H9 (cell line): ENCODE data around the gene FBXL16. TPM values are rescaled to one million over a fixed set of nuclear protein-coding genes. Genes with fewer than 3 reads are reported as not detected.

Experiments used
- DNase-seq: peaks from one replicate; pipeline ENCODE4 v3.0.0-alpha.2; 2017
- H2AFZ ChIP-seq: one replicate; pipeline ENCODE4 v1.6.1; 2013; ENCODE audit warnings: mild to moderate bottlenecking, low read length, control low read depth, moderate library complexity
- H2AK5ac ChIP-seq: 2 replicates; pipeline ENCODE4 v1.6.1; 2013; ENCODE audit warnings: low read length, control low read depth, mixed read lengths; ENCODE audit not compliant: insufficient read length
- H2BK120ac ChIP-seq: one replicate; pipeline ENCODE4 v1.6.1; 2013; ENCODE audit warnings: low read depth, mild to moderate bottlenecking, low read length, control low read depth, inconsistent platforms; ENCODE audit not compliant: poor library complexity, severe bottlenecking
- H2BK12ac ChIP-seq: 2 replicates; pipeline ENCODE4 v1.6.1; 2013; ENCODE audit warnings: low read length, control low read depth, mixed read lengths, low read depth; ENCODE audit not compliant: insufficient read length
- H2BK15ac ChIP-seq: 2 replicates; pipeline ENCODE4 v1.6.1; 2013; ENCODE audit warnings: low read depth, low read length, control low read depth
- H2BK20ac ChIP-seq: one replicate; pipeline ENCODE4 v1.6.1; 2013; ENCODE audit warnings: low read depth, mild to moderate bottlenecking, low read length, control low read depth, inconsistent platforms; ENCODE audit not compliant: poor library complexity, severe bottlenecking
- H2BK5ac ChIP-seq: 2 replicates; pipeline ENCODE4 v1.6.1; 2013; ENCODE audit warnings: low read length, control low read depth, mixed read lengths; ENCODE audit not compliant: insufficient read length
- H3K14ac ChIP-seq: 2 replicates; pipeline ENCODE4 v1.6.1; 2013; ENCODE audit warnings: low read length, control low read depth; ENCODE audit not compliant: insufficient read depth
- H3K18ac ChIP-seq: 2 replicates; pipeline ENCODE4 v1.6.1; 2013; ENCODE audit warnings: low read depth, mild to moderate bottlenecking, mixed read lengths, low read length, control low read depth; ENCODE audit not compliant: insufficient read length
- H3K23ac ChIP-seq: 2 replicates; pipeline ENCODE4 v1.6.1; 2013; ENCODE audit warnings: low read length, control low read depth, mixed read lengths, low read depth; ENCODE audit not compliant: insufficient read length
- H3K23me2 ChIP-seq: 2 replicates; pipeline ENCODE4 v1.6.1; 2013; ENCODE audit warnings: low read depth, mild to moderate bottlenecking, mixed read lengths, low read length, control low read depth; ENCODE audit not compliant: insufficient read length, poor library complexity, severe bottlenecking
- H3K27ac ChIP-seq: 2 replicates; pipeline ENCODE4 v1.5.1; 2013; ENCODE audit warnings: low read length, control low read depth, mixed read lengths, low read depth; ENCODE audit not compliant: insufficient read length
- H3K27me3 ChIP-seq: 2 replicates; pipeline ENCODE4 v1.6.1; 2013; ENCODE audit warnings: low read length, control low read depth, inconsistent platforms; ENCODE audit not compliant: insufficient read depth
- H3K4ac ChIP-seq: 2 replicates; pipeline ENCODE4 v1.6.1; 2013; ENCODE audit warnings: low read depth, mild to moderate bottlenecking, control low read depth, inconsistent platforms, low read length, moderate library complexity
- H3K4me1 ChIP-seq: 2 replicates; pipeline ENCODE4 v1.6.1; 2013; ENCODE audit warnings: low read length, control low read depth, inconsistent platforms; ENCODE audit not compliant: insufficient read depth
- H3K4me2 ChIP-seq: 2 replicates; pipeline ENCODE4 v1.6.1; 2013; ENCODE audit warnings: low read length, control low read depth, mixed read lengths; ENCODE audit not compliant: insufficient read length, insufficient read depth
- H3K56ac ChIP-seq: 2 replicates; pipeline ENCODE4 v1.6.1; 2013; ENCODE audit warnings: low read depth, mild to moderate bottlenecking, mixed read lengths, low read length, control low read depth; ENCODE audit not compliant: insufficient read length
- H3K79me1 ChIP-seq: 2 replicates; pipeline ENCODE4 v1.6.1; 2013; ENCODE audit warnings: low read depth, mild to moderate bottlenecking, moderate library complexity, low read length, control low read depth, inconsistent platforms; ENCODE audit not compliant: insufficient read depth, poor library complexity, severe bottlenecking
- H3K79me2 ChIP-seq: 2 replicates; pipeline ENCODE4 v1.6.1; 2013; ENCODE audit warnings: low read length, control low read depth, inconsistent platforms; ENCODE audit not compliant: insufficient read depth
- H3K9ac ChIP-seq: 2 replicates; pipeline ENCODE4 v1.6.1; 2013; ENCODE audit warnings: low read length, control low read depth, mixed read lengths; ENCODE audit not compliant: insufficient read length; ENCODE audit errors: extremely low read depth
- H3K9me3 ChIP-seq: one replicate; pipeline ENCODE4 v1.6.1; 2013; ENCODE audit warnings: low read depth, low read length, inconsistent platforms; ENCODE audit not compliant: control insufficient read depth
- H3T11ph ChIP-seq: one replicate; pipeline ENCODE4 v1.6.1; 2013; ENCODE audit warnings: mild to moderate bottlenecking, low read length, control low read depth, inconsistent platforms
- H4K20me1 ChIP-seq: one replicate; pipeline ENCODE4 v1.6.1; 2013; ENCODE audit not compliant: control insufficient read depth, insufficient read length, insufficient read depth
- H4K5ac ChIP-seq: 2 replicates; pipeline ENCODE4 v1.6.1; 2013; ENCODE audit warnings: low read depth, mild to moderate bottlenecking, mixed read lengths, low read length, control low read depth; ENCODE audit not compliant: insufficient read length
- H4K8ac ChIP-seq: replicated peaks from 2 replicates; pipeline ENCODE4 v1.6.1; 2013; ENCODE audit warnings: low read length, control low read depth, mixed read lengths, low read depth; ENCODE audit not compliant: insufficient read length
- H4K91ac ChIP-seq: 2 replicates; pipeline ENCODE4 v1.6.1; 2013; ENCODE audit warnings: low read depth, mild to moderate bottlenecking, moderate library complexity, mixed read lengths, low read length, control low read depth; ENCODE audit not compliant: insufficient read length
- H3K27ac Mint-ChIP-seq, 3 experiments: 2 replicates in 2 of 3; 3 replicates in 1 of 3; pipeline ENCODE4 v1.8.0; 2020 to 2021; ENCODE audit warnings: mixed read lengths in 3 of 3, mild to moderate bottlenecking in 1 of 3, moderate library complexity in 1 of 3
- H3K27me3 Mint-ChIP-seq: 2 replicates; pipeline ENCODE4 v1.8.0; 2021; ENCODE audit warnings: low read depth, mild to moderate bottlenecking, moderate library complexity, mixed read lengths
- H3K36me3 Mint-ChIP-seq, 3 experiments: 2 replicates in 2 of 3; 3 replicates in 1 of 3; pipeline ENCODE4 v1.8.0; 2020 to 2021; ENCODE audit warnings: low read depth in 3 of 3, mixed read lengths in 3 of 3; ENCODE audit not compliant: insufficient read depth in 1 of 3
- H3K4me1 Mint-ChIP-seq, 2 experiments: 2 replicates each; pipeline ENCODE4 v1.8.0; 2020; ENCODE audit warnings: mixed read lengths in 2 of 2
- H3K4me3 Mint-ChIP-seq, 2 experiments: 2 replicates in 1 of 2; 3 replicates in 1 of 2; pipeline ENCODE4 v1.8.0; 2020 to 2021; ENCODE audit warnings: mild to moderate bottlenecking in 2 of 2, mixed read lengths in 2 of 2, moderate library complexity in 1 of 2
- H3K9me3 Mint-ChIP-seq, 2 experiments: 2 replicates in 1 of 2; 3 replicates in 1 of 2; pipeline ENCODE4 v1.8.0; 2020; ENCODE audit warnings: mild to moderate bottlenecking in 2 of 2, mixed read lengths in 2 of 2, moderate library complexity in 1 of 2
- CTCF ChIP-seq: fragments of 200-600 bp; sonication (generic); conservative IDR thresholded peaks from 3 replicates; pipeline ENCODE4 v1.8.0; 2021; ENCODE audit warnings: antibody characterized with exemption, mild to moderate bottlenecking
- WGBS: extraction: QIAGEN DNeasy Blood & Tissue Kit; methylation state at CpG from one replicate; pipeline ENCODE4 v1.1.7; 2013; ENCODE audit warnings: missing lambda C conversion rate, low lambda C conversion rate, mixed read lengths; ENCODE audit not compliant: insufficient read length; ENCODE audit errors: extremely low coverage; 5-methylcytosine and 5-hydroxymethylcytosine counted together
- total RNA-seq: library from RNA; stranded (reverse); gene quantifications from 2 replicates; pipeline ENCODE4 v1.2.1, GENCODE V29; 2021

FBXL16 gene
- total RNA-seq, 1 experiment from 2014 or later = 9.6 TPM

- Mint-ChIP-seq H3K9me3 (no peaks in the 10 kb centered on the region), H3K27me3 (peaks cover 14% of the 10 kb centered on the region), H3K36me3 (peaks cover 0 to 5% (median 3%) of the 10 kb centered on the region in 3 experiments; a peak in 1 of 7 replicates), H3K27ac (no peak overlapping the region), H3K4me1 (no peaks in the 10 kb centered on the region), H3K4me3 (peak overlapping the region; percentile 56 to 80; a peak in 3 of 5 replicates)
- Histone ChIP-seq H4K20me1 (no peaks in the 10 kb centered on the region), H2BK120ac (no peak overlapping the region), H4K8ac (no peak overlapping the region), H3K4ac (no peak overlapping the region), H3K27ac (no peak overlapping the region), H3K4me2 (peak overlapping the region; percentile 10), H2AFZ (no peak overlapping the region), H3K79me1 (no peaks in the 10 kb centered on the region), H3T11ph (no peak overlapping the region), H3K23me2 (peaks cover 11% of the 10 kb centered on the region), H3K14ac (no peak overlapping the region), H3K9me3 (no peaks in the 10 kb centered on the region), H3K4me1 (no peaks in the 10 kb centered on the region), H2AK5ac (no peak overlapping the region), H4K91ac (no peak overlapping the region), H2BK20ac (no peak overlapping the region), H2BK5ac (no peak overlapping the region), H3K23ac (no peak overlapping the region), H3K79me2 (no peaks in the 10 kb centered on the region), H3K18ac (no peak overlapping the region), H4K5ac (no peak overlapping the region), H3K9ac (no peak overlapping the region), H2BK12ac (no peak overlapping the region), H3K27me3 (no peaks in the 10 kb centered on the region), H3K56ac (no peak overlapping the region), H2BK15ac (no peak overlapping the region)
- TF ChIP-seq CTCF = no peak
- DNase-seq = no peak
- WGBS = no CpG with 5 or more reads among the region's 9 CpGs
Observed at GRCh38 chr16:726188-726437, 20.5 kb upstream of the FBXL16 start.
